HepG2 (cell line): ENCODE results near the gene SRRM3. TPM values are rescaled to one million over a fixed set of nuclear protein-coding genes. Genes with fewer than 3 reads are reported as not detected.
A peak's percentile ranks its signal among the peaks of the same experiment; 100 is the strongest.

Experiments
- ZNF333 ChIP-seq: sonication (generic); formaldehyde crosslinking; IDR thresholded peaks from 2 replicates; pipeline ENCODE4 v1.4.0; 2020; ENCODE audit warnings: mild to moderate bottlenecking, missing genetic modification reagents, borderline replicate concordance
- ZNF431 ChIP-seq: sonication (generic); formaldehyde crosslinking; IDR thresholded peaks from 2 replicates; pipeline ENCODE4 v1.9.0; 2022; ENCODE audit warnings: missing genetic modification reagents, low read depth, mild to moderate bottlenecking, borderline replicate concordance
- ZNF720 ChIP-seq: sonication (generic); formaldehyde crosslinking; IDR thresholded peaks from 2 replicates; pipeline ENCODE4 v1.4.0; 2020; ENCODE audit warnings: missing genetic modification reagents
- polyA plus RNA-seq, 8 experiments: library from polyadenylated mRNA; depleted of rRNA in 3 of 8; stranded (reverse) in 7 of 8; unstranded in 1 of 8; fragments of >200 nt; fragmentation: Illumina TruSeq in 4 of 8; extraction: Trizol in 4 of 8; gene quantifications; 2 replicates each; pipeline versions ENCODE4 v1.2.1 to v1.2.3, GENCODE V29; 2011 to 2016; ENCODE audit warnings: low read depth in 4 of 8, missing spikeins in 1 of 8, mixed read lengths in 1 of 8; ENCODE audit not compliant: insufficient read depth in 1 of 8
- total RNA-seq, 5 experiments: library from RNA; depleted of rRNA; stranded (reverse); fragments of >200 nt; fragmentation: Illumina TruSeq; extraction: Trizol; gene quantifications; 2 replicates each; pipeline ENCODE4 v1.2.3, GENCODE V29; 2016; ENCODE audit warnings: low read depth in 1 of 5
- TF ChIP-seq, protein P1 (sequence below), 2 experiments: sonication (generic) in 1 of 2; formaldehyde crosslinking in 1 of 2; IDR thresholded peaks; 2 replicates each; pipeline versions ENCODE4 v1.4.0 to v1.6.1; 2016 to 2020; ENCODE audit warnings: borderline replicate concordance in 1 of 2, low read depth in 1 of 2, mild to moderate bottlenecking in 1 of 2, missing genetic modification reagents in 1 of 2
- TF ChIP-seq, protein P2 (sequence below): sonication (generic); formaldehyde crosslinking; IDR thresholded peaks from 2 replicates; pipeline ENCODE4 v1.4.0; 2020; ENCODE audit warnings: missing genetic modification reagents, mild to moderate bottlenecking, borderline replicate concordance

The SRRM3 gene
- total and polyA plus RNA-seq, 2 of the 13 experiments (the other 11 are each of a cell fraction or from before 2014, with no cell fraction given): 0.13 to 0.54 TPM

DNA sequence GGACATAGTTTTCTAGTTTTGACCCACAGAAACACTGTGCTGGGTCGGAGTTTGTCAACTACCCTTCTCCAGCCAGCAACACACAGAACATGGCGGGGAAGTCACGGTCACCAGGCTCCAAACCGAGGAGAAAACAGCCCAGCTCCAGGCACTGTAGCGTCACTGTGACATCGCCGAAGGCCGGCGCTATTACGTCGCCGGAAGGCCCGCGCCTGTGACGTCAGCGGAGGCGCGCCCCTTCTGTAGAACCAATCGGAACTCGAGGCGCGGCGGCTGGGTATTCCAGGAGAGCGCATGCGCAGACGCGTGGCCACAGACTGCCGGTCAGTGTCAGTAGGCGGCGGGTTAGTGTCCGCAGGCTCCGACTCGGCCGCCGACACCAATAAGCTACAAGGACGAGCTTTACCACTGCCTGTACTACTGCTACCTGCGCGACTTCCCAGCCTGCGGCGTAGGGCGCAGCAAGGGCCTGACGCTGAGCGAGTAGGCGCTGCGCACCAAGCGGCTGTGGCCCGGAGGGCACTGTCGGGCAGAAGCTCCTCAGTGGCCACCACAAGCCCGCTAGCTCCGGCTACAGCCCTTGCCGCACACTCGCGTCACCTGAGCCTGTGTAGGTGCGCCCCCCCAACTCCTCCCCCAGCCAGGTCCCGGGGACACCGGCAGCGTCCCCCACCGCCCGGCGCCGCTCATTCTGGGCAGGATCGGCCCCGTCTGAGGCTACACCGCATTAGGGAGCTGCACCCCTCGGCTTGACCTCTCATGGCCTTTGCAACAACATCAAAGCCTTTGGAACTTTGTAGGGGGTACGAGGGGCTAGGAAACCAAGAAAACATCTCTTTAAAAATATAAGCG is 35.1 kb upstream of the SRRM3 start (continued):
- TF ChIP-seq ZNF720 (no peak), ZNF333 (CRISPR knock-in tag) (0 out of 2 replicates have a peak, but pooled peaks have one; percentile 34), ZNF431 (CRISPR knock-in tag) (0 out of 2 replicates have a peak, but pooled peaks have one; percentile 25)
- TF ChIP-seq, protein P1, sequence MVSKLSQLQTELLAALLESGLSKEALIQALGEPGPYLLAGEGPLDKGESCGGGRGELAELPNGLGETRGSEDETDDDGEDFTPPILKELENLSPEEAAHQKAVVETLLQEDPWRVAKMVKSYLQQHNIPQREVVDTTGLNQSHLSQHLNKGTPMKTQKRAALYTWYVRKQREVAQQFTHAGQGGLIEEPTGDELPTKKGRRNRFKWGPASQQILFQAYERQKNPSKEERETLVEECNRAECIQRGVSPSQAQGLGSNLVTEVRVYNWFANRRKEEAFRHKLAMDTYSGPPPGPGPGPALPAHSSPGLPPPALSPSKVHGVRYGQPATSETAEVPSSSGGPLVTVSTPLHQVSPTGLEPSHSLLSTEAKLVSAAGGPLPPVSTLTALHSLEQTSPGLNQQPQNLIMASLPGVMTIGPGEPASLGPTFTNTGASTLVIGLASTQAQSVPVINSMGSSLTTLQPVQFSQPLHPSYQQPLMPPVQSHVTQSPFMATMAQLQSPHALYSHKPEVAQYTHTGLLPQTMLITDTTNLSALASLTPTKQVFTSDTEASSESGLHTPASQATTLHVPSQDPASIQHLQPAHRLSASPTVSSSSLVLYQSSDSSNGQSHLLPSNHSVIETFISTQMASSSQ (IDR thresholded peaks at IDR 0.05; ENCODE audit: low read depth): no peak
- TF ChIP-seq, protein P1 (CRISPR knock-in tag; IDR thresholded peaks at IDR 0.05; ENCODE audit: borderline replicate concordance): peak; percentile 39; the same call in 1 of the 2 replicates
- TF ChIP-seq, protein P2, sequence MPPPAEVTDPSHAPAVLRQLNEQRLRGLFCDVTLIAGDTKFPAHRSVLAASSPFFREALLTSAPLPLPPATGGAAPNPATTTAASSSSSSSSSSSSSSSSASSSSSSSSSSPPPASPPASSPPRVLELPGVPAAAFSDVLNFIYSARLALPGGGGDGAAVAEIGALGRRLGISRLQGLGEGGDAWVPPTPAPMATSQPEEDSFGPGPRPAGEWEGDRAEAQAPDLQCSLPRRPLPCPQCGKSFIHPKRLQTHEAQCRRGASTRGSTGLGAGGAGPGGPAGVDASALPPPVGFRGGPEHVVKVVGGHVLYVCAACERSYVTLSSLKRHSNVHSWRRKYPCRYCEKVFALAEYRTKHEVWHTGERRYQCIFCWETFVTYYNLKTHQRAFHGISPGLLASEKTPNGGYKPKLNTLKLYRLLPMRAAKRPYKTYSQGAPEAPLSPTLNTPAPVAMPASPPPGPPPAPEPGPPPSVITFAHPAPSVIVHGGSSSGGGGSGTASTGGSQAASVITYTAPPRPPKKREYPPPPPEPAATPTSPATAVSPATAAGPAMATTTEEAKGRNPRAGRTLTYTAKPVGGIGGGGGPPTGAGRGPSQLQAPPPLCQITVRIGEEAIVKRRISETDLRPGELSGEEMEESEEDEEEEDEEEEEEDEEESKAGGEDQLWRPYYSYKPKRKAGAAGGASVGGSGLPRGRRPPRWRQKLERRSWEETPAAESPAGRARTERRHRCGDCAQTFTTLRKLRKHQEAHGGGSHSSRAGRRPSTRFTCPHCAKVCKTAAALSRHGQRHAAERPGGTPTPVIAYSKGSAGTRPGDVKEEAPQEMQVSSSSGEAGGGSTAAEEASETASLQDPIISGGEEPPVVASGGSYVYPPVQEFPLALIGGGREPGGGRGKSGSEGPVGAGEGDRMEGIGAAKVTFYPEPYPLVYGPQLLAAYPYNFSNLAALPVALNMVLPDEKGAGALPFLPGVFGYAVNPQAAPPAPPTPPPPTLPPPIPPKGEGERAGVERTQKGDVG (CRISPR knock-in tag): peak; percentile 57; the same call in 1 of the 2 replicates
